Camera-type eye (tissue), 1 donor: ENCODE data around the gene ZNF280B. TPM values are rescaled to one million over a fixed set of nuclear protein-coding genes. Genes with fewer than 3 reads are reported as not detected.

ENCODE experiments used
- total RNA-seq: library from RNA; depleted of rRNA; stranded (reverse); fragments of >200 nt; gene quantifications from one replicate; pipeline ENCODE4 v1.2.3, GENCODE V29; 2014

The ZNF280B gene
- total RNA-seq = 3.2 TPM

GRCh38 chr22:22508274-22509176 lies at the start of gene ZNF280B:
Gene ZNF280B (minus strand): TSS chr22:22508742. CDS start chr22:22489398, 19,344 bp downstream.

GRCh38 chr22:22520020-22520656 lies 11.6 kb upstream of the ZNF280B start, which contains the start of gene ZNF280A:
Gene ZNF280A (minus strand): TSS chr22:22520270. CDS start chr22:22515630, 4,640 bp downstream.

Other genes with a start within 250 kb of the ZNF280B start
- not detected for gene ZNF280A, start 11.5 kb upstream of the ZNF280B start, total RNA-seq
- gene PRAME, start 50.5 kb upstream of the ZNF280B start, total RNA-seq = not detected
- gene GGTLC2, start 135.9 kb upstream of the ZNF280B start, total RNA-seq = not detected